PC-9 (cell line): ENCODE data around the gene RHEB. TPM values are rescaled to one million over a fixed set of nuclear protein-coding genes. Genes with fewer than 3 reads are reported as not detected.
"Not testable (repeated sequence)": the region's sequence is repeated elsewhere in the genome, so short reads cannot be mapped to it uniquely, and the experiment has no call there.

Source experiments
- BruUV-seq: library from RNA; stranded (reverse); fragments of 400-500 nt; replicated peaks from 2 replicates; lab custom pipeline; 2021; lab: Mats Ljungman, UMichigan
- CTCF ChIA-PET: fragments of 300-600 bp; sonication (Branson Sonifier 250); formaldehyde crosslinking; loops from one replicate; lab custom pipeline; 2022; ENCODE audit warnings: antibody characterized with exemption; lab: Charles Lee
- POLR2A ChIA-PET: fragments of 300-600 bp; sonication (Branson Sonifier 250); formaldehyde crosslinking; loops from one replicate; lab custom pipeline; 2022; ENCODE audit warnings: antibody characterized with exemption; ENCODE audit not compliant: unreplicated experiment; lab: Charles Lee
- DNase-seq, 2 experiments: peaks; one replicate each; pipeline versions ENCODE4 v3.0.0 to v3.0.0-alpha.2; 2015 to 2022; ENCODE audit warnings: mixed read lengths in 1 of 2
- H2AFZ ChIP-seq: fragments of 200-600 bp; sonication (generic); 2 replicates; pipeline ENCODE4 v1.8.1; 2017; ENCODE audit warnings: antibody characterized with exemption
- H3F3A ChIP-seq: fragments of 200-600 bp; sonication (generic); 2 replicates; pipeline ENCODE4 v1.8.1; 2017; ENCODE audit warnings: antibody characterized with exemption, mild to moderate bottlenecking, low read depth; ENCODE audit not compliant: insufficient read depth
- H3K27ac ChIP-seq: fragments of 200-600 bp; sonication (generic); 2 replicates; pipeline ENCODE4 v1.6.1; 2016; ENCODE audit warnings: mixed run types
- H3K27me3 ChIP-seq: fragments of 200-600 bp; sonication (generic); 2 replicates; pipeline ENCODE4 v1.6.1; 2016; ENCODE audit warnings: low read depth, mixed run types; ENCODE audit not compliant: insufficient read depth
- H3K36me3 ChIP-seq: fragments of 200-600 bp; sonication (generic); 2 replicates; pipeline ENCODE4 v1.6.1; 2016; ENCODE audit warnings: low read depth, mixed run types
- H3K4me1 ChIP-seq: fragments of 200-600 bp; sonication (generic); replicated peaks from 2 replicates; pipeline ENCODE4 v1.6.1; 2016; ENCODE audit warnings: mixed run types; ENCODE audit not compliant: insufficient read depth
- H3K4me2 ChIP-seq: fragments of 200-600 bp; sonication (generic); 2 replicates; pipeline ENCODE4 v1.6.1; 2017; ENCODE audit warnings: mixed run types
- H3K4me3 ChIP-seq: fragments of 200-600 bp; sonication (generic); 2 replicates; pipeline ENCODE4 v1.6.1; 2016; ENCODE audit warnings: mixed run types
- H3K79me2 ChIP-seq: fragments of 200-600 bp; sonication (generic); 2 replicates; pipeline ENCODE4 v1.6.1; 2017; ENCODE audit warnings: low read depth, mixed run types
- H3K9me2 ChIP-seq: fragments of 200-600 bp; sonication (generic); 2 replicates; pipeline ENCODE4 v1.8.1; 2017; ENCODE audit warnings: mild to moderate bottlenecking; ENCODE audit not compliant: insufficient read depth
- H3K9me3 ChIP-seq: fragments of 200-600 bp; sonication (generic); 2 replicates; pipeline ENCODE4 v1.8.1; 2016; ENCODE audit warnings: low read depth; ENCODE audit not compliant: insufficient read depth
- H4K20me1 ChIP-seq: fragments of 200-600 bp; sonication (generic); 2 replicates; pipeline ENCODE4 v1.8.1; 2017; ENCODE audit not compliant: insufficient read depth
- EZH2 ChIP-seq: fragments of 200-600 bp; sonication (generic); IDR thresholded peaks from 2 replicates; pipeline ENCODE4 v1.8.0; 2017; ENCODE audit warnings: antibody characterized with exemption, low read depth
- intact Hi-C: fragments of 100-400 bp; cut with micrococcal nuclease; formaldehyde crosslinking; loops from one replicate; pipeline ENCODE4 v1.10.0; 2022; ENCODE audit not compliant: unreplicated experiment
- total RNA-seq: library from RNA; stranded (reverse); gene quantifications from 2 replicates; pipeline ENCODE4 v1.2.3, GENCODE V29; 2021
- TF ChIP-seq, protein P1 (sequence below): fragments of 200-600 bp; sonication (generic); conservative IDR thresholded peaks from 2 replicates; pipeline ENCODE4 v1.6.1; 2017; ENCODE audit warnings: mixed run types, antibody characterized with exemption, mild to moderate bottlenecking, moderate library complexity

Gene RHEB
- total RNA-seq, 1 experiment from 2014 or later, result 202 TPM

DNA sequence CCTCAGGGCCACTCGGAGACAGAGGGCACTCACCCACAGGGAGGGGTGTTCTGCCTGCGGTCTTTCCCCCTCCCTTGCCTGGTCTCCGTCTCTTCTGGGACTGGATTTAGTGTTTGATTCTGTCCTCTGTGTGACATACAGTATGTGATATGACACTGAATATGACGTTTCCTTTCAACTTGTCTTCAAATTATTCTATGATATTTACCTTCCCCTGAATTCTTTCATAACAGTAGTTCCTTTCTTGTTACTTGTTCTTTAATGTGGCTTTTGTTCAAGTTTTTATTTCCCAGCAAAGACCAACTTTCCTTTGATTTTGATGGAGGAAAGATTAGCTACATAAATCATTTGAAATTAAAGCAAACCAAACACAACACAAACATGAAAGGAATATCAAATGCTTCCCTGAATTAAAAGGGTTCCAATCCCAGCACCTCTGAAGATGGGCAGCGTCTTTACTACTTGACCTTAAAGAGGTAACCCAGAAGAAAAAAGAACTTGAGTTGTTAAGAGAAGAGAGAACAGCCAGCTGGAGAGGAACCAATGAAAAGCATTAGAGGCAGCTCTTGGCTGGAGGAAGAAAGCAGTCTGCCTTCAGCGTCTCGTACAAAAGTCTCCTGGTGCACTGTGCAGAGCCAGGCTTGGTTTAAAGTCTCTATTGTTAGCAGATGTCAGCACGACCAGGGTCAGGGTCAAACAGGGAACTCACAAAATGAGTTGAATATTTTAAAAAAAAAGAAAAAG is 18.3 kb upstream of the RHEB start:
- no TSS peak for BruUV-seq
- POLR2A ChIA-PET, result interaction anchor here (0.6 kb wide), 2 partner anchors 13 to 18 kb away, joined by 3 to 5 read pairs; no protein-coding TSS in a partner anchor

DNA sequence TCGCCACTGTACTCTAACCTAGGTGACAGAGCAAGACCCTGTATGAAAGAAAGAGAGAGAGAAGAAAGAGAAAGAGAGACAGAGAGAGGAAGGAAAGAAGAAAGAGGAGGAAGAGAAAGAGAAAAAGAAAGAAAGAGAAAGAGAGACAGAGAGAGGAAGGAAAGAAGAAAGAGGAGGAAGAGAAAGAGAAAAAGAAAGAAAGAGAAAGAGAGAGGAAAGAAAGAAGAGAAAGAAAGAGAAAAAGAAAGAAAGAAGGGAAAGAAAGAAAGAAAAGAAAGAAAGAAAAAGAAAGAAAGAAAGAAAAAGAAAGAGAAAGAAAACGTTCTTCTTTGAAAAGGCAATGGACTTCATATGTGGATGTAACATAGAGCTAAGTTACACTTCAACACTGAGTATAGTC is 16.5 kb upstream of the RHEB start:
- POLR2A ChIA-PET, H3K4me3 ChIP-seq, DNase-seq, CTCF ChIA-PET, H3K4me2 ChIP-seq, H3K36me3 ChIP-seq, BruUV-seq, H3K27ac ChIP-seq, intact Hi-C loops, H3K9me2 ChIP-seq, H3K9me3 ChIP-seq, H3F3A ChIP-seq, H4K20me1 ChIP-seq, H3K27me3 ChIP-seq, H2AFZ ChIP-seq, H3K79me2 ChIP-seq, H3K4me1 ChIP-seq: not testable (repeated sequence)

More for the DNA sequence above, 18.3 kb upstream of the RHEB start:
- Histone ChIP-seq H4K20me1 (no peaks in the 10 kb centered on the region), H3K36me3 (no peaks in the 10 kb centered on the region), H3K79me2 (no peaks in the 10 kb centered on the region), H2AFZ (no peak overlapping the region), H3K9me2 (no peaks in the 10 kb centered on the region), H3K27ac (no peak overlapping the region), H3K4me3 (no peak overlapping the region), H3K4me1 (no peaks in the 10 kb centered on the region), H3K9me3 (no peaks in the 10 kb centered on the region), H3K27me3 (no peaks in the 10 kb centered on the region), H3K4me2 (no peak overlapping the region), H3F3A (no peaks in the 10 kb centered on the region)
- CTCF ChIA-PET, result no interaction called here
- DNase-seq, result no peak
- TF ChIP-seq EZH2, result no peak
- TF ChIP-seq, protein P1, sequence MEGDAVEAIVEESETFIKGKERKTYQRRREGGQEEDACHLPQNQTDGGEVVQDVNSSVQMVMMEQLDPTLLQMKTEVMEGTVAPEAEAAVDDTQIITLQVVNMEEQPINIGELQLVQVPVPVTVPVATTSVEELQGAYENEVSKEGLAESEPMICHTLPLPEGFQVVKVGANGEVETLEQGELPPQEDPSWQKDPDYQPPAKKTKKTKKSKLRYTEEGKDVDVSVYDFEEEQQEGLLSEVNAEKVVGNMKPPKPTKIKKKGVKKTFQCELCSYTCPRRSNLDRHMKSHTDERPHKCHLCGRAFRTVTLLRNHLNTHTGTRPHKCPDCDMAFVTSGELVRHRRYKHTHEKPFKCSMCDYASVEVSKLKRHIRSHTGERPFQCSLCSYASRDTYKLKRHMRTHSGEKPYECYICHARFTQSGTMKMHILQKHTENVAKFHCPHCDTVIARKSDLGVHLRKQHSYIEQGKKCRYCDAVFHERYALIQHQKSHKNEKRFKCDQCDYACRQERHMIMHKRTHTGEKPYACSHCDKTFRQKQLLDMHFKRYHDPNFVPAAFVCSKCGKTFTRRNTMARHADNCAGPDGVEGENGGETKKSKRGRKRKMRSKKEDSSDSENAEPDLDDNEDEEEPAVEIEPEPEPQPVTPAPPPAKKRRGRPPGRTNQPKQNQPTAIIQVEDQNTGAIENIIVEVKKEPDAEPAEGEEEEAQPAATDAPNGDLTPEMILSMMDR, result no peak
- intact Hi-C loops, result no loop called here

DNA sequence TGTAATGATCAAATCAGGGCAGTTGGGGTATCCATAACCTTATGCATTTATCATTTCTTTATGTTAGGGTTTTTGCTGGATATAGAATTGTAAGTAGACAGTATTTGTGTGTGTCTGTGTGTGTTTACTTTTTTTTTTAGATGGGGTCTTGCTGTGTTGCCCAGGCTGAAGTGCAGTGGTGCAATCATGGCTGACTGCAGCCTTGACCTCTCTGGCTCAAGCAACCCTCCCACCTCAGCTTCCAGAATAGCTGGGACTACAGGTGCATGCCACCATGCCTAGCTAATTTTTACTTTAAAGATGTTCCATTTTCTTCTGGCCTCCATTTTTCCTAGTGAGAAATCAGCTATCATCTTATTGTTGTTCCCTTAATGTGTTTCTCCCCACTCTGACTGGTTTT is 10.1 kb upstream of the RHEB start:
- no peaks in the 10 kb centered on the region for H3K79me2 ChIP-seq
- BruUV-seq, result no TSS peak
- H3K27me3 ChIP-seq, result no peaks in the 10 kb centered on the region
- ChIA-PET POLR2A (no interaction called here), CTCF (no interaction called here)
- H2AFZ ChIP-seq, result no peak overlapping the region
- TF ChIP-seq, protein P1, result no peak
- TF ChIP-seq EZH2, result no peak
- no peaks in the 10 kb centered on the region for H4K20me1 ChIP-seq
- no peaks in the 10 kb centered on the region for H3K4me1 ChIP-seq
- no peaks in the 10 kb centered on the region for H3K36me3 ChIP-seq
- H3K9me3 ChIP-seq, result peaks cover 22% of the 10 kb centered on the region
- no peaks in the 10 kb centered on the region for H3F3A ChIP-seq
- DNase-seq, result no peak
- no peak overlapping the region for H3K4me2 ChIP-seq
- H3K4me3 ChIP-seq, result no peak overlapping the region
- intact Hi-C loops, result no loop called here
- H3K9me2 ChIP-seq, result no peaks in the 10 kb centered on the region
- no peak overlapping the region for H3K27ac ChIP-seq
